GM19452 (cell line): ENCODE results near the gene OR2A42.
"Not testable (repeated sequence)": the region's sequence is repeated elsewhere in the genome, so short reads cannot be mapped to it uniquely, and the experiment has no call there.

ENCODE experiments used
- ATAC-seq: cut with Tn5 transposase; IDR thresholded peaks from one replicate; pipeline ENCODE4 v1.9.1; 2021; ENCODE audit not compliant: unreplicated experiment

OR2A42 gene

DNA sequence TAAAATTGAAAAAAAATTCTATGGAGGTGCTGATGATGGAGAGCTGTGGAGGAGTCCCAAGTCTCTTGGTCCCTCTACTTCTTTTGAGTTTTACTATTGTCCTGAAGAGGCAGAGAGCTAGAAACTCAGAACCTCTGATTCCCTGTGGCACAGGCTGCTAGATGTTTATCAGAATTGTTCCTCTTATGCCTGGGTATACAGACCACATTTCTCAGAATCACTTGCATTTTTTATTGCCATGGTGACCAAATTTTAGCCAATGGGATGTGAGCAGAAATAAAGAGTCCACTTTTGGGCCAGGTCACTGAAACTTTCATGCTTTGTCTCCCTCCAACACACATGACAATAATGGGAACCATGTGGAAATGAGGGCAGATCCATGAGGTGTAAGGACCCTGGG lies 15.7 kb downstream of the OR2A42 start:
- not testable (repeated sequence) for ATAC-seq

DNA sequence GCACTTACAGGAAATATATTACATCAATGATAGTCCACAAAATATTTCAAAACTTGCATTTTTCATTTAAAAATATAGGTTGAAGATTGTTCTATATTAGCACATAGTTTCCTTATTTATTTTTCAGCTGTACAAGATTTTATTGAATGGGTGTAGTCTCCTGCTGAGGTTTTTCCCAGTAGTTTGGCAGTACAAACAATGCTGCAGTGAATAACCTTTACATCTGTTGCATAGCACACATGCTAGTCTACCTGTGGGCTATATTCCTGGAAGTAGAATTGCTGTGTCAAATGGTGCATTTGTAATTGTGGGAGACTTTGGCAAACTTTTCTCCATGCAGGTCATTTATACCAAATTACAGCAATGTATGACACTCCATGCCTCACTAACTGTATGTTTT lies 18.9 kb downstream of the OR2A42 start:
- ATAC-seq, result not testable (repeated sequence)

DNA sequence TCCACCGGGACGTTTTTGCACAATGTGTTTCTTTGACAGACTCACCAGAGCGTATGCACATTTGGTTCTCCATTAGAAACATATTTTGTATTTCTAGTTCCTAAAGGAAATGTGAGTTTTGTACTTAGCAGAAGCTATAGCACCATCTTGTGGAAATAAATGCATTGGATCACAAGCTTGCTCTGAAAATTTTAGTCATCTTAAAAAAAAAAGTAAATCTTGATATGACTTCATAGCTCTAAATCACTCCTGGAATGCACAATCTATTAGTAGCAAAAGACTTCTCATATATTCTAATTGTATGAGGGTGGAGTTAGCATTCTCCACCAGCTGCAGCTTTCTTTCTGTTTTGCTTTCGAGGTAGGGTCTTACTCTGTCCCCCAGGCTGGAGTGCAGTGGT lies 20.3 kb downstream of the OR2A42 start:
- ATAC-seq, result peak; percentile 57

DNA sequence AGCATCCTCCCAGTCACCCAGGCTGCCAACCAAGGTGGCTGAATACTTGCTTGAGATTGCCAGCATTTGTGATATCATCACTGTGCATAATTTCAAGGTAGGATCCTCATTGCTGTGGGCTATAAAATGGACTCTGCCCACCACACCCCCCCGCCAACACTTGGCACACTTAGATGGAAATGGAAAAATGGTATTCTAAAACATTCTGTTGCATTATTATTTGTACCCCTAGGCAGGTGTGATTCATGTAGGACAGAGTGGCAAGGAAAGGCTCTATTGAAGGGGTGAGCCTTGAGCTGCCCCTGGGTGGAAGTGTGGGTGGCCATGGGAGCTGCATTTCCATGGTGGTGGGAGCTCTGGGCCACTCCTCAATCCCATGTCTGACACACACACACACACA lies 20.8 kb downstream of the OR2A42 start:
- not testable (repeated sequence) for ATAC-seq

DNA sequence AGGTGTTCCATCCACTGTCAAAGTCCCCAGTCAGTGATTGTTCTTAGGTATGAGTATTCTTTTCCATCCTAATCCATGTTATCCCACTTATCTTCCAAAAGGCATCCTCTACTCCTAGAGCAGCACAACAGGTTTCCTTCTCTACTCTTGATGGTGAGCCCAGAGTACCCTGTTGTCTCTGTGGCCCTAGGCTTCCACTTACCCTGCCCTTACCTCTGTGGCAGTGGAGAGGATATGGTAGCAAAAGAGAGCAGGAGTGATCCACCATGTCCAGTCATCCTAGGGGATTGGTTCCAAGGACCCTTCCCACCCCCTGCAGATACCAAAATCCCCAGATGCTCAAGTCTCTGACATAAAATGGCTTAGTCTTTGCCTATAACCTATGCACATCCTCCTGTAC lies 22.2 kb downstream of the OR2A42 start:
- not testable (repeated sequence) for ATAC-seq

DNA sequence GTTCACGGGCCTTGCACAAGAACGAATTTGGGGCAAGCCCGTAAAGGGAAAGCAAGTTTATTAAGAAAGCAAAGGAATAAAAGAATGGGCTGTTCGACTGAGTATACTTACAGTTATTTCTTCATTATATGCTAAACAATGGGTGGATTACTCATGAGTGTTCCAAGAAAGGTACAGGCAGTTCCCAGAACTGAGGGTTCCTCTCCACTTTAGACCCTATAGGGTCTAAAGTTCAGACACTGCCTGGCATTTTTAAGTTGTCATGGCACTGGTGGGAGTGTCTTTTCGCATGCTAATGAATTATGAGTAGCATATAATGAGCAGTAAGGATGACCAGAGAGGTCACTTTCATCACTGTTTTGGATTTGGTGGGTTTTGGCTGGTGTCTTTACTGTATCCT lies 34.1 kb downstream of the OR2A42 start:
- not testable (repeated sequence) for ATAC-seq

DNA sequence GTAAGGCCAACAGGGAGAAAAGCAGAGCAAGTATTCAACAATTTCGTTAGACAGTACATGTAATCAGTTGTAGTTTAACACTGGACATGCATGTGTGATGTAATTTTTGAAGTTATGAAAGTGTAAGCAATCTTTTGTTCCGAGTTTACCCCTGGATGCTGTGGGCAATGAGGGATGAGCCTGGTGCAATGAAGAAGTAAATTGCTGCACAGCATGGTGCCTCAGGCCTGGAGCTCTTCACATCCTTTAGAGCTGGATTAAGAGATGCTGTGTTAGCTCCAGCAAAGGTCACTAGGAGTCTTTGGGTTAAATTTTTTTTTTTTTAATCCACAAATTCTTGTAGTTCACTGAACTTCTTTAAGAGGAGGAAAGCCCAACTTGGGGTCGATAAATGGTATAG lies 36.3 kb downstream of the OR2A42 start:
- ATAC-seq, result not testable (repeated sequence)

DNA sequence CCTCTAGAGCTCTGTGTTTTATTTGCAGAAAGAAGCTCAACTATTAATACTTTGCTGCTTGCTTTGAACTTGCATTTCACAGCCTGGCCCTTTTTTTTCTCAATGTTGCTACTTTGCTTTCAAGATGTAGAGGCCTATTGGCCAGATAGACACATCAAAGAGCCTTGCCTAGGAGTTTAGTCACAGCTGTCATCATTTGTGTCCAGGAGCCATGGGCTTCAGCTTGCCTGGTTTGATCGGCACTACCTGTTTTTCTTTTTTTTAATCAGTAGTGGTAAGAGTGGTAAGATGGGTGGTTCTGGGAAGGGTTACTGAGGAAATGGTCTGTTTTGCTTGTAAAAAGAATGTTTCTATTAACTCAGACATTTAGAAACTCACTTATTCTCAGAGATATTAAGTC lies 37.4 kb downstream of the OR2A42 start:
- peak; percentile 29 for ATAC-seq

DNA sequence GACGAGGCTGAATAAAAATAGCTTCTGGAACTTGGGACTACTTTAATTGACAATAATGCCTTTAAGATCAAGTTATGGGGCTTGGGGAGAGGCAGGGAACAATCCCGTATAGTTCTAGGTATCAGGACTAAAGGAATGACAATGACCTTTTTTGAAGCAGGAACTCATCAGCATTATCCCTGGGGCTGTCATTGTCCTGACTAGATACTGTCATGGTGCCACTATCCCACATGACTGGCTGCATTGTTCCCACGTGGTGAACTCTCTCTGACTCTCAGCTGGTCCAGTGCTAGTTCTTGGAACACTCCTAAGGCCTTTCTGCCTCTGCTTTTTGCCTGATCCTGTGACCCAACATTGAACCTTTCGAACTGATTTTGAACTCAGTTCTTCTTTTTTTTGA lies 40.5 kb downstream of the OR2A42 start:
- ATAC-seq, result not testable (repeated sequence)

DNA sequence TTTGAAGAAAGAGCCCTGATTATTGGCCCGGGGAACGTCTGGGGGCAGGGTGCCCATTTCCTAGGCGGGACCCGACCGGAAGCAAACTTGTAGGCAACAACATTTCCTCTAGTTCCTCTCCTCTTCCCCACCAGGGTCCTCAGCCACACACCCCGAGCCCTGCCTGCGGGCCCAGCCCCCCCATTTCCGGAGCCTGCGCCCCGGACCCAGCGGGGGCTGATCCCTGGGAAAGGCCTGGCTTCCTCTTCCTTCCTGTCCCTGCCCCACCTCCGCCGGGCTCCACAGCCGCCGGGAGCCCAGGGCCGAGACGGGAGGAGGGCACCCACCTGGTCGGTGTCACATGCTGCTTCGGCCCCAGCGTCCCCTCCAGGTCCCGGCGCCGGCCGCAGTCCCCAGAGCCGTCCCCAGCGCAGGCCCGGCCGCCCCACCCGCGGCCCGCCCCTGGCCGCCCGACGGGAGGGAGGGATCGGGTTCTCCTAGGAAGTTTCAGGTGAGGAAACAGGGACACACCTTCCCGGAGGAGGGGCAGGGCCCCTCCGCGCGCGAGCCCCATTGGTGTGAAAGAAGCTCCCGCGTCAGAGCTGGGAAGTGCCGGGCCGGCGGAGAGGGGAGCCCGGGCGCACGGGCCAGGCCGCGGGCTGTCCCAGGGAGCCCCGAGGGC lies 44.1 kb downstream of the OR2A42 start, which contains the start of gene ARHGEF35:
ARHGEF35 (minus strand) TSS at position 622 of the 661 bp plus-strand sequence. CDS start 7,450 bp downstream, outside the sequence.
- ATAC-seq, result peak; percentile 73

DNA sequence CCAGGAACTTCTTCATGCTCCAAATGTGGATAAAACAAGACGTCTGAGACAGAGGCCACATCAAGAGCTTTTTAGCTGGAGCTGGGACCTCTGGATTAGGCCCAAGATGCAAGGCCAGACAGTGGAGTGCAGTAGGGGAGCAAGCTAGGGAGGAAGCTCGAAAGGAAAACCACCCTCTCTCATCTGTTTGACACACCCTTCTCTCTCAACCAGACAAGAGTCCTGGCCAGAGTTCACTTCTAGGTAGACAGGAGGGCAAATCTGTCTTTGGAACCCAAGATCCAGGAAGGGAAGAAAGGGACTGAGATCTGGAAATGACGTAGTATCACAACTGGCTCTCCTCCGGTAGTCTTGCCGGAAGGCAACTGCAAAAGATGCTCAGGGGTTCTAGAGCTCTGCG lies 45.0 kb downstream of the OR2A42 start:
- ATAC-seq, result not testable (repeated sequence)

DNA sequence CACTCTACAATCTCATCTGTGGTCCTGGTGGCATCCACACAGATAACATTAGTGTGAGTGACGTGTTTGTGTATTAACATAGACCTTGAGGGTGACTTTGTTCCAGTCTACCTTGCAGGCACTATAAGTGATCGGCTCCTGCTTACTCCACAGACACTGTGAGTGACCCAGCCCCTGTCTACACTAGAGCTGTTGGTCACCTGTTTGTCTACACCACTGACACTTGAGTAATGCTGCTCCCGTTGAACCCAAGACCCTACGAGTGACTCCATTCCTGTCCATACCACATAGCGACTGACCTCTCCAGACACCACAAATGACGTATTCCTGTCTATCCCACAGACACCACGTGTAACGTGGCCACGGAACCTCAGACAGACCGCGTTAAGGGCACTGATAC lies 45.6 kb downstream of the OR2A42 start:
- not testable (repeated sequence) for ATAC-seq

DNA sequence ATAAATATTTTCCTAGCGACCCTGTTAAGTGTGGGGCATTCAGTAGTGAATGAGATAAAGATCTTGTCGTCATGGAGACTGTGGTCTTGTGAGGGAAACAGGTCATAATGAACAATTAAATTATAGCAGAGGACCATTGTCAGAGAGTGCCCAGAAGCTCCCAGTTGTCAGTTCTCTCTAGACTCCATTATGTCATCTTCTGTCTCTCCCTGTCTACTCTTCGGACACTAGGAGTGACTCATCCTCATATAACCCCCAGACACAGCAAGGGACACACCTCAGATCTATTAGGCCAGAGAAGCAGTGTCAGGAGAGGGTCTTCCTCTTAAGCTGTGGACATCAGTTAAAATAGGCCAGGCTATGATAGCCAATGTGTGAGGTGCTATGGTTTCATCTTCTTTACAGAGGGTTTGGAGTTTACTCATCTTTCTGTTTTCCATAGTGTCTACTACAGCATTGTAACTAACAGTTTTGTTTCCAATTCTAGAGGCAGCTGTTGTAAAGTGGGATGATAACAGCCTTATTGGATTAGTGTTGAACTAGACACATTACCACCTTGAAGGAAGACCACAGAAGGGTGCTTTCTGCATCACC lies 50.7 kb downstream of the OR2A42 start:
- ATAC-seq, result not testable (repeated sequence)

DNA sequence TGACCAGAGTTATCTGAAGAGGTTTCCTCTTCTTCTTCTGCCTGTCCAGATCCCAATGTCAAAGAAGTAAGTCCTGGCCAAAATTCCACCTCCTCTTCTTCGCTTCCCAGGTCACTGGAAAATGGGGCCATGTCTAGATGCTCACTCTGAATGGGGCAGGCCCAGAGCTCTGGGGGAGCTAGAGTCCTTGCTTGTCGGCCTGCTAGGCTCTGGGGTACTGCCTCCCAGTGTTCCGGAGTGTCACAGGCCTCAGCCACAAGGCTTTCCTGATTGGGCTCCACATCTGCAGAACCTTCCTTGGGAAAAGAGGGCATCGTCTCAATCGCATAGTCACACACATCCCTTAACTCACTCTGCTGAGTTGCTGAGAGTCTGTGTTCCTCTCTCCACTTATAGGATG lies 51.6 kb downstream of the OR2A42 start:
- ATAC-seq, result not testable (repeated sequence)

DNA sequence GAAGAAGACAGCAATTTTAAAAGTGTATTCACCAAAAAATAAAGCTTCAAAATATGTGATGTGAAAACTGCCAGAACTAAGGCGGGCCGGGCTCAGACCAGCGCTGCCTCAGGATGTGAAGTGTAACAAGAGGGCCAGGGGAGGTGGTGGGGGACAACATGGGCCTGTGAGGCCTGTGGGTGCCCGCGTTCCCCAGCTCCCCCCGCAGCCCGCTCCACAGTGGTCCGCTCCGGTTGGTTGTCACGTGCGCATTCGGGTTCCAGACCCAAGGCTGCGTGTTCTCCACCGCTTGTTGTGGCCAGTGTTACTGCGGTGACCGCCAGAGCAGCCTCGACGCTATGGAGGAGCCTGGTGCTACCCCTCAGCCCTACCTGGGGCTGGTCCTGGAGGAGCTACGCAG lies 56.2 kb downstream of the OR2A42 start, which contains the start of gene CTAGE4:
CTAGE4 (plus strand) TSS at position 301 of the 400 bp plus-strand sequence; CDS start at position 339, 38 bp downstream.
- ATAC-seq, result not testable (repeated sequence)

DNA sequence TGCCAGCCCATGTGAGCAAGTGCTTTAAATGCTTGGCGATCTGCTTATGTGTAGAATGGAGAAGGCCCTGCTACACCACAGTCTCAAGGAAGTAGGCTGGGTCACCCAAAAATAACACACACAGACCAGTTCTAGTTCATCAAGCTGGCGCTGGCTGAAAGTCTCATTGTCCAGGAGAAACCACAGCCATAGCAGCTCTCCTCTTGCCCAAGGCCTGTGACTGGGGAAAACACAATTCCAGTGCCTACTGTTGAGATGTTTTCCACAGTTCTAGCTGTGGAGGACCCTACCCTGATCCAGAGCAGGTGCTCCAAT lies 60.3 kb downstream of the OR2A42 start:
- ATAC-seq, result peak; percentile 9

DNA sequence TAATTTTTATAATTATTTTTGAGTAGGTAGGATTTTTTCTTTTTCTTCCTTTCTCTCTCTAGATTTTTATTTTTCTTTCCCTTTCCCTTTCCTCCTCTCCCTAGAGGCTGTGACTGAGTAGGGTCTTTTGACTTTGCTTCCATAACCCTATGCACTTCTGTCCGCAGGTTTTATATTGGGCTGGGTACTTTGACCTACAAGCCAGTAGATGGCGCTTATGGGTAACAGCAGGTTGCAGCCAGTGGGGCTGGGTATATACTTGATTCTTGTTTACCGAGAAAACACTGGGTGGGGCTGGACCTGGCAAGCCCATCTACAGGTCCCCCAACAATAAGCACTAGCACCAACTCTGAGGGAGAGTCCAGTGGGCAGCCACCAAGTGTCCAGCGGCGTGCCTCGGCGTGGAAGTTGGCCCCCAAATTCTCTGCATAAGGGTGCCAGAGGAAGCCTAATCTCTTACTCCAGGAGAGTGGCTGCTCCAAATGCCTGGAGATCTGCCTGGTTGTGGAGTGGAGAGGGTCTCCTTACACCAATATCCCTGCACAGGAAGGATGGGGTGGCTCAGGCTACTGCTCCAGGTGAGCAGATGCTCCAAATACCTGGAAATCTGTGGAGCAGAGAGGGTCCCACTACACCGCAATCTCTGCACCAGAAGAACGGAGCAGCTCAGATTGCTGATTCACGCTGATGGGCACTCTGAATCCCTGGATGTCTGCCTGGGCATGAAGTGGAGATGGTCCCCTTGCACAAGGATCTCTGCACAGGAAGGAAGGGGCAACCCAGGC lies 60.8 kb downstream of the OR2A42 start:
- ATAC-seq, result peak; percentile 98
